ENCODE results near the gene CEPT1. TPM values are rescaled to one million over a fixed set of nuclear protein-coding genes. Genes with fewer than 3 reads are reported as not detected.

Gene CEPT1
- total RNA-seq, 1 experiment from 2014 or later = 33.0 TPM

DNA sequence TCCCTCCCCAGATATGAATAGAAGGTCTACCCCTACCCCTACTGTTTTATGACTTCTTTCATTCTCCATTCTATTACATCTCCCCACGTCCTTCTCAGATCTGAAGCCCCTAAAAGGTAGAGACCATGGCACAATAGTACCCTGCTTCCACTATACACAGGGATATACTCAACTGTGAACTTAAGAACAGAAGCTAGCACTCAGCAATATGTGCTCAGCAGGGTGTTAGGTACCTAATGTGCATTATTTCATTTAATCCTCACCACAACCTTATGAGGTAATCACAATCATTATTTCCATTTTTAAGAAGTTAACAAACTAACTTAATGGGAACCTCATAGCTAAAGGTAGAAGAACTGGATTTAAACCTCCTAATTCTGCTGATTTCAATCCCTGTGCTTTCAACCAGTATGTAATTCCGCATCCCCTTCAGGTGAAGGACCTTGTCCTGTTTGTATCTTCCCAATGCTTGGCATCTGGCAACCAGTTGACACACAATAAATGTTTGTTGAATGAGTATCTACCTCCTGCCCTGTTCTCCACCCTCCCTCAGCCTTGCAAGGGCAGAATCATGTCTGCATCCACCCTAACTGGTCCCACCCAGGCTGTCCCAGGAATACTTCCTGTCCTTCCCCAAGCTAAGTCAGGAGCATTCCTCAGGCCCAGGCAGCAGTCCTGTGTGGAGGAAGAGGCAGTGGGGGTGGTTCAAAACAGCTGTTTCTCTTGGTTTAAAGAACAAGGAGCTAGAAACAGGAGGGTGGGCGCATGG is 53.9 kb downstream of the CEPT1 start:
- Mint-ChIP-seq H3K36me3 (ENCODE audit: insufficient read depth in 1 of 3, low read depth in 3 of 3) (peaks cover 0 to 6% (median 0%) of the 10 kb centered on the region in 3 experiments; a peak in 2 of 7 replicates), H3K4me1 (peaks cover 9 to 15% of the 10 kb centered on the region in 2 experiments; a peak in 3 of 4 replicates), H3K4me3 (no peak overlapping the region), H3K27ac (no peak overlapping the region), H3K27me3 (ENCODE audit: low read depth) (no peaks in the 10 kb centered on the region; the same call in 1 of the 2 replicates), H3K9me3 (no peaks in the 10 kb centered on the region)
- TF ChIP-seq, protein P1, sequence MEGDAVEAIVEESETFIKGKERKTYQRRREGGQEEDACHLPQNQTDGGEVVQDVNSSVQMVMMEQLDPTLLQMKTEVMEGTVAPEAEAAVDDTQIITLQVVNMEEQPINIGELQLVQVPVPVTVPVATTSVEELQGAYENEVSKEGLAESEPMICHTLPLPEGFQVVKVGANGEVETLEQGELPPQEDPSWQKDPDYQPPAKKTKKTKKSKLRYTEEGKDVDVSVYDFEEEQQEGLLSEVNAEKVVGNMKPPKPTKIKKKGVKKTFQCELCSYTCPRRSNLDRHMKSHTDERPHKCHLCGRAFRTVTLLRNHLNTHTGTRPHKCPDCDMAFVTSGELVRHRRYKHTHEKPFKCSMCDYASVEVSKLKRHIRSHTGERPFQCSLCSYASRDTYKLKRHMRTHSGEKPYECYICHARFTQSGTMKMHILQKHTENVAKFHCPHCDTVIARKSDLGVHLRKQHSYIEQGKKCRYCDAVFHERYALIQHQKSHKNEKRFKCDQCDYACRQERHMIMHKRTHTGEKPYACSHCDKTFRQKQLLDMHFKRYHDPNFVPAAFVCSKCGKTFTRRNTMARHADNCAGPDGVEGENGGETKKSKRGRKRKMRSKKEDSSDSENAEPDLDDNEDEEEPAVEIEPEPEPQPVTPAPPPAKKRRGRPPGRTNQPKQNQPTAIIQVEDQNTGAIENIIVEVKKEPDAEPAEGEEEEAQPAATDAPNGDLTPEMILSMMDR (conservative IDR thresholded peaks at IDR 0.05) = no peak
- Histone ChIP-seq H4K20me1 (ENCODE audit: control insufficient read depth, insufficient read depth, insufficient read length) (no peaks in the 10 kb centered on the region), H3K23me2 (ENCODE audit: insufficient read length, low read depth, low read length, poor library complexity, severe bottlenecking) (no peaks in the 10 kb centered on the region), H3K56ac (ENCODE audit: insufficient read length, low read depth, low read length) (no peak overlapping the region), H3K27me3 (ENCODE audit: insufficient read depth, low read length) (no peaks in the 10 kb centered on the region; the same call in 1 of the 2 replicates), H4K5ac (ENCODE audit: insufficient read length, low read depth, low read length) (no peak overlapping the region), H3K18ac (ENCODE audit: insufficient read length, low read depth, low read length) (no peak overlapping the region), H3K9me3 (ENCODE audit: control insufficient read depth, low read depth, low read length) (no peaks in the 10 kb centered on the region), H3K79me1 (ENCODE audit: insufficient read depth, low read depth, low read length, poor library complexity, severe bottlenecking) (no peaks in the 10 kb centered on the region), H4K91ac (ENCODE audit: insufficient read length, low read depth, low read length) (no peak overlapping the region), H3K4ac (ENCODE audit: low read depth, low read length) (no peak overlapping the region), H3K23ac (ENCODE audit: insufficient read length, low read depth, low read length) (no peak overlapping the region), H2BK5ac (ENCODE audit: insufficient read length, low read length) (no peak overlapping the region), H3K27ac (ENCODE audit: insufficient read length, low read depth, low read length) (no peak overlapping the region), H3K14ac (ENCODE audit: insufficient read depth, low read length) (no peak overlapping the region; the same call in 1 of the 2 replicates), H2BK120ac (ENCODE audit: low read depth, low read length, poor library complexity, severe bottlenecking) (no peak overlapping the region), H3K4me1 (ENCODE audit: insufficient read depth, low read length) (no peaks in the 10 kb centered on the region), H2BK15ac (ENCODE audit: low read depth, low read length) (no peak overlapping the region), H2BK20ac (ENCODE audit: low read depth, low read length, poor library complexity, severe bottlenecking) (no peak overlapping the region), H2AK5ac (ENCODE audit: insufficient read length, low read length) (no peak overlapping the region), H4K8ac (replicated peaks; ENCODE audit: insufficient read length, low read depth, low read length) (no peak overlapping the region), H3K4me2 (ENCODE audit: insufficient read depth, insufficient read length, low read length) (no peak overlapping the region), H2BK12ac (ENCODE audit: insufficient read length, low read depth, low read length) (no peak overlapping the region), H3T11ph (ENCODE audit: low read length) (no peak overlapping the region), H3K79me2 (ENCODE audit: insufficient read depth, low read length) (no peaks in the 10 kb centered on the region), H2AFZ (ENCODE audit: low read length) (no peak overlapping the region), H3K9ac (ENCODE audit: extremely low read depth, insufficient read length, low read length) (no peak overlapping the region)
- DNase-seq = no peak
- WGBS (ENCODE audit: extremely low coverage, insufficient read length, low lambda C conversion rate) = no CpG with 5 or more reads among the region's 3 CpGs

Data from H9 (cell line).